Erythroblast (primary cell): Measurements from ENCODE around the gene HELB.
"Not testable (repeated sequence)": the region's sequence is repeated elsewhere in the genome, so short reads cannot be mapped to it uniquely, and the experiment has no call there.

Source experiments
- GATA1 ChIP-seq: IDR thresholded peaks from 2 replicates; pipeline ENCODE4 v1.6.1; 2011; ENCODE audit warnings: low read depth, mild to moderate bottlenecking, control low read depth, low read length, moderate library complexity
- POLR2A ChIP-seq: IDR thresholded peaks from 2 replicates; pipeline ENCODE4 v1.6.1; 2011; ENCODE audit warnings: mild to moderate bottlenecking, low read length

DNA sequence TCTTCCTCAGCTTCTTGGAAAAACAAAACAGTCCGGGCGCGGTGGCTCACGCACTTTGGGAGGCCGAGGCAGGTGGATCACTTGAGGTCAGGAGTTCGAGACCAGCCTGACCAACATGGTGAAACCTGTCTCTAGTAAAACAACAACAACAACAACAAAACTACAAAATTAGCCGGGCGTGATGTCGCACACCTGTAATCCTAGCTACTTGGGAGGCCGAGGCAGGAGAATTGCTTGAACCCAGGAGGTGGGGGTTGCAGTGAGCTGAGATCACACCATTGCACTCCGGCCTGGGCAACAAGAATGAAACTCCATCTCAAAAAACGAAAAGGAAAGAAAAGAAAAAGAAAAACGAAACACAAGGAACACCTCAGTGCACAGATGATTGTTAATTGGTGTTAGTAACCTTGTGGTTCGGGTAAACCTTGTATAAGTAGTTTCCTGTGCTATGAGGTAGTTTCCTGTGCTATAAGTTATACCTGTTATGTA, 1.1 kb downstream of the HELB start:
- TF ChIP-seq POLR2A, GATA1: not testable (repeated sequence)
